Activated CD8-positive, alpha-beta memory T cell treated with anti-CD3 and anti-CD28 coated beads, Interleukin-2, amount 50 U/mL, for 24 hours (primary cell): ENCODE results near the gene LUC7L2.
"Not testable (repeated sequence)": the region's sequence is repeated elsewhere in the genome, so short reads cannot be mapped to it uniquely, and the experiment has no call there.

Experiments
- DNase-seq: peaks from one replicate; pipeline ENCODE4 v3.0.0-alpha.2; 2020; ENCODE audit errors: extremely low read depth

Gene LUC7L2

GRCh38 chr7:139396323-139396951, 36.7 kb downstream of the LUC7L2 start:
- DNase-seq, result no peak

- no peak for DNase-seq
Measured at GRCh38 chr7:139397192-139397591, 37.5 kb downstream of the LUC7L2 start.

- no peak for DNase-seq
Measured at GRCh38 chr7:139403601-139404000, 43.9 kb downstream of the LUC7L2 start.

- DNase-seq, result no peak
Measured at GRCh38 chr7:139407555-139407954, 47.9 kb downstream of the LUC7L2 start.

GRCh38 chr7:139414743-139415402, 55.2 kb downstream of the LUC7L2 start:
- not testable (repeated sequence) for DNase-seq

GRCh38 chr7:139416405-139416804, 56.7 kb downstream of the LUC7L2 start:
- DNase-seq, result no peak

GRCh38 chr7:139417478-139417877, 57.8 kb downstream of the LUC7L2 start:
- DNase-seq, result no peak

GRCh38 chr7:139421123-139421522, 61.4 kb downstream of the LUC7L2 start:
- DNase-seq, result no peak

GRCh38 chr7:139422126-139422525, 62.4 kb downstream of the LUC7L2 start:
- DNase-seq, result no peak

GRCh38 chr7:139423091-139423490, 63.4 kb downstream of the LUC7L2 start:
- no peak for DNase-seq

GRCh38 chr7:139424004-139424403, 64.3 kb downstream of the LUC7L2 start:
- no peak for DNase-seq

GRCh38 chr7:139425701-139426100, 66.0 kb downstream of the LUC7L2 start:
- DNase-seq, result not testable (repeated sequence)

- DNase-seq, result no peak
Measured at GRCh38 chr7:139426258-139427028, 66.7 kb downstream of the LUC7L2 start.

GRCh38 chr7:139427029-139427420, 67.3 kb downstream of the LUC7L2 start:
- no peak for DNase-seq

GRCh38 chr7:139427788-139428187, 68.1 kb downstream of the LUC7L2 start:
- DNase-seq, result no peak

- not testable (repeated sequence) for DNase-seq
Measured at GRCh38 chr7:139429735-139430134, 70.0 kb downstream of the LUC7L2 start.

GRCh38 chr7:139430443-139430842, 70.7 kb downstream of the LUC7L2 start:
- no peak for DNase-seq

GRCh38 chr7:139431010-139431409, 71.3 kb downstream of the LUC7L2 start:
- DNase-seq, result no peak

- DNase-seq, result no peak
Measured at GRCh38 chr7:139431459-139431858, 71.8 kb downstream of the LUC7L2 start.

GRCh38 chr7:139436806-139437205, 77.1 kb downstream of the LUC7L2 start:
- no peak for DNase-seq

- DNase-seq, result no peak
Measured at GRCh38 chr7:139439375-139439774, 79.7 kb downstream of the LUC7L2 start.

GRCh38 chr7:139441961-139442360, 82.3 kb downstream of the LUC7L2 start:
- DNase-seq, result no peak
